ENCODE results near the gene PRKCE. TPM values are rescaled to one million over a fixed set of nuclear protein-coding genes. Genes with fewer than 3 reads are reported as not detected.

Gene PRKCE
- total RNA-seq, 1 donor from 2014 or later = 85.0 TPM

DNA sequence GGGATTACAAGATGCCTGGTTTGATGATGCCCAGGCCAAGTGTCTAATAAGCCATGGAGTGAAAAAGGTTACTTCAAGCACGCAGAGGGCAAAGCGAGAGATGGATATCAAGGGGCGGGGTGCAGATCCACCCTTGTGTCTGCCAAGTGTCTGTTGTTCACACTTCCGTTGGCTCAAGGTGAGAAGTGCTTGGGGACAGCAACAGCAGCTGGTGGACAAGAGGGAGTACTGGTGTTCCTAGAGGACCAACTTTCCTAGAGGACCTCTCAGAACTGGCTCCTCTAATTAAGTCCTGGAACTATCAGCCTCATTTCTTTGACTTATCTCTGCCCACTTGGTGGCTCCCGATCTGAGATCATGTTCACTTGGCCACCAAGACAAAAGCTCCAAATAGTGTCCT, 299.1 kb downstream of the PRKCE start:
- Histone ChIP-seq H3K27me3 (ENCODE audit: low read depth) (no peaks in the 10 kb centered on the region), H3K4me1 (no peaks in the 10 kb centered on the region), H3K9me3 (no peaks in the 10 kb centered on the region), H3K4me3 (no peak overlapping the region), H3K27ac (no peak overlapping the region), H3K36me3 (no peaks in the 10 kb centered on the region)
- DNase-seq = no peak
- no peak for ATAC-seq
- intact Hi-C loops (cut with DNase I) = no loop called here
- TF ChIP-seq, protein P1, sequence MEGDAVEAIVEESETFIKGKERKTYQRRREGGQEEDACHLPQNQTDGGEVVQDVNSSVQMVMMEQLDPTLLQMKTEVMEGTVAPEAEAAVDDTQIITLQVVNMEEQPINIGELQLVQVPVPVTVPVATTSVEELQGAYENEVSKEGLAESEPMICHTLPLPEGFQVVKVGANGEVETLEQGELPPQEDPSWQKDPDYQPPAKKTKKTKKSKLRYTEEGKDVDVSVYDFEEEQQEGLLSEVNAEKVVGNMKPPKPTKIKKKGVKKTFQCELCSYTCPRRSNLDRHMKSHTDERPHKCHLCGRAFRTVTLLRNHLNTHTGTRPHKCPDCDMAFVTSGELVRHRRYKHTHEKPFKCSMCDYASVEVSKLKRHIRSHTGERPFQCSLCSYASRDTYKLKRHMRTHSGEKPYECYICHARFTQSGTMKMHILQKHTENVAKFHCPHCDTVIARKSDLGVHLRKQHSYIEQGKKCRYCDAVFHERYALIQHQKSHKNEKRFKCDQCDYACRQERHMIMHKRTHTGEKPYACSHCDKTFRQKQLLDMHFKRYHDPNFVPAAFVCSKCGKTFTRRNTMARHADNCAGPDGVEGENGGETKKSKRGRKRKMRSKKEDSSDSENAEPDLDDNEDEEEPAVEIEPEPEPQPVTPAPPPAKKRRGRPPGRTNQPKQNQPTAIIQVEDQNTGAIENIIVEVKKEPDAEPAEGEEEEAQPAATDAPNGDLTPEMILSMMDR (IDR thresholded peaks at IDR 0.05) = no peak

DNA sequence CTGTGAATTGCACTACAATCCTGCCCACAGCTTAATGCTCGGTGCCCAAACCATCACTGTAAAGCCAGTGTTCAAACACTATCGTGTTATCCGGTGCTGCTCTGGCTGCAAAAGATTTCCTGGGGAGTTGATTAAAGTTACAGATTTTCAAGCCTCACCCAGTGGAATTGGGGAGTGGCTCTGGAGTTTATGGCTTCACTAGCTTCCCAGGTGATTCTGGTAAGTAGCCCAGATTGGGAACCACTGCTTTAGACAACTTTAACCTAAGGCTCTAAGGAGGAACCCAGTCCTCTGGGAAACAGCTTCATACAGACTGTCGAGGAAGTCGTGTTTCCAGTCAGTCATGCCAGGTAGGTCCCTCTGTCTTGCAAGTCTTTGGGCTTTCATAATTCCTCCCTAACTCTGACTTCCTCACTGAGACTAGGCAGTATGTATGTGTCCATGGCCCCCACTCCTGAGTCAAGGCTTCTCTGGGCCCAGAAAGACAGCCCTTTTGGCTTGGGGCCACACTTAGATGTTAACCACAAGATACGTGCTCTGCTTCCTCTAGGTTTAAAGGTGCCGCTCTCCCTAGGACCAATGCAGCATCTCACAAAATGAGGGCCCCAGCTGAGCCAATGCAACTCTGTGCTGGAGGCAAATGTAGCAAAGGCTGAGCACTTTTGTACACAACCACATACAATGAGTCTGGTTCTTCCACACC, 299.7 kb downstream of the PRKCE start:
- DNase-seq (no peak), ATAC-seq (no peak)

DNA sequence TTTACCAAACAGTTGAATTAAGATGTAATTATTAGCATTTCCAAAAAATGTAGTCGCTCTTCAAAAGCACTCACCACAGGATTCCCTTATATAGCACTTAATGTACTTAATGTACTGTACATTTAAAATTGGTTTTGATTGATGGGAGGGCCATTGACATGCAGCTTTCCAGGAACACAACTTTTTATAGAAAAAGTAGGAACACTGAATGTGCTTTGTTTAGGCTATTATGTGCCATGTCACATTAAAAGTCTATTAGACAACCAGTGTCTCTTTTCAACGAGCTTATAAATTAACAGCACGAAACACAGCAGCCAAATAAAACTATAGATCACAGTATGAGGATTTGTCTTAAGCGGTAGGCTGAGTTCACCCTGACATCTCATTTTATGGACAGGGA, 301.1 kb downstream of the PRKCE start:
- Histone ChIP-seq H3K27ac (no peak overlapping the region), H3K27me3 (ENCODE audit: low read depth) (no peaks in the 10 kb centered on the region), H3K36me3 (no peaks in the 10 kb centered on the region), H3K4me3 (no peak overlapping the region), H3K9me3 (no peaks in the 10 kb centered on the region), H3K4me1 (no peaks in the 10 kb centered on the region)
- TF ChIP-seq, protein P1 (IDR thresholded peaks at IDR 0.05) = no peak
- DNase-seq (no peak), ATAC-seq (no peak)
- intact Hi-C loops (cut with DNase I) = no loop called here

More for the DNA sequence above, 299.7 kb downstream of the PRKCE start:
- Histone ChIP-seq H3K4me1 (no peaks in the 10 kb centered on the region), H3K27ac (no peak overlapping the region), H3K4me3 (no peak overlapping the region), H3K9me3 (no peaks in the 10 kb centered on the region), H3K36me3 (no peaks in the 10 kb centered on the region), H3K27me3 (ENCODE audit: low read depth) (no peaks in the 10 kb centered on the region)
- TF ChIP-seq, protein P1 (IDR thresholded peaks at IDR 0.05) = no peak
- intact Hi-C loops (cut with DNase I) = no loop called here

DNA sequence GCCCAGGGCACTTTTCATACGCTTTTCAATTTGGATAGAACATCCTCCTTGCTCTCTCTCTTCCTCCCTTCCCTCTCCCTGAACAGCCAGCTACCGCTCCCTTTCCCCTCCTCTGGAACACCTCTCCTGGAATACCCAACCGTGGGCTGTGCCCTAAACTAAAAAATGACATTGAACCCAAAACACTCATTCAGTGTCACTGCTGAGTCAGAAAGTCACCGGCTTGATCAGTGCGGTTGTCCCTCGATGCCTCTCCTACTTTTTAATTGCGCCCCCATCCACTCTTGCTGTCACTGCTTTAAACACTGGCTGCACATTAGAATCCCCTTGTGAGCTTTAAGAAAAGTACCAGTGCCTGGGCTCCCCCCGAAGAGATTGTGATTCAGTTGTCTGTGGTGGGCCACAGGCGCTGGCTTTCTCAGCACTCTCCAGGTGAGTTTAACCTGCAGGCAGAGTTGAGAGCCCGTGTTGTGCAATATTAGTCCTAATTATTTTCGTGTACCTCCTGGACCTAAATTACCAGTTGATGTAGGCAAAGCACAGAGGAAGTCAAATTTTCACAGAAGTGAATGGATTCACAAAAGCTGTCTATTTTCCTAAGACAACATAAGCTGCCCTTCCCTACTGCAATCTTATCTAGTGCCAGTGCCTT, 302.0 kb downstream of the PRKCE start:
- no peak for ATAC-seq
- no peaks in the 10 kb centered on the region for H3K9me3 ChIP-seq

DNA sequence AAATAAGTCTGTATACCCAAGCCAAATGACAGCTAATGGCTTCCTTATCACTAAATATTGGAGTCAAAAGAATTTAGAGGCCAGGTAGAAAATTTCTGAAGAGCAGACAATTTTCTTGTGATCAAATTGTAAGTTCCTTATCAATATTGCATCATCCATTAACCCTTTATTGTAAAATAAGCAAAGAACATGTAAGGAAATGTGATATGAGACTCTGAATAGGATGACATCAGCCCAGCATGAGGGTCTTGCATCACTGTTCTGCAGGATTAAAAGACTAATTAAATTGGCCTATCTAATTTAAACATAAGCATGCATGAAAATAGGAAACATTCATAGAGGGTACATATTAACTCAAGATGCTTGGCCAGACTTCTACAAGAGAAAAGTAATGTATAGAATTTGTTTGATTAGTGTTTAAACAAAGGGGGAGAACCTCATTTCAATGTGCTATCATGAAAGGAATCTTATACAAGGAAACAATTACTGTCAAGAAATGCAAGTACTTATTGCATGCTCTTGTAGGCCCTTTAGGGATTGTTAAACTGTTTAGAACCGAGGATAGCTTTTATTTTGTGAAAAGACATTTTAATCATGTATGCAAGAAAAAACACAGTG, 302.9 kb downstream of the PRKCE start:
- no peaks in the 10 kb centered on the region for H3K36me3 ChIP-seq
- TF ChIP-seq, protein P1 (IDR thresholded peaks at IDR 0.05) = no peak

More for the DNA sequence above, 302.0 kb downstream of the PRKCE start:
- intact Hi-C loops (cut with DNase I) = no loop called here
- DNase-seq = no peak
- TF ChIP-seq, protein P1 (IDR thresholded peaks at IDR 0.05) = no peak
- Histone ChIP-seq H3K27me3 (ENCODE audit: low read depth) (no peaks in the 10 kb centered on the region), H3K4me1 (no peaks in the 10 kb centered on the region), H3K36me3 (no peaks in the 10 kb centered on the region), H3K27ac (no peak overlapping the region), H3K4me3 (no peak overlapping the region)

More for the DNA sequence above, 302.9 kb downstream of the PRKCE start:
- Histone ChIP-seq H3K27ac (no peak overlapping the region), H3K4me3 (no peak overlapping the region), H3K27me3 (ENCODE audit: low read depth) (no peaks in the 10 kb centered on the region), H3K9me3 (no peaks in the 10 kb centered on the region), H3K4me1 (no peaks in the 10 kb centered on the region)
- no peak for DNase-seq
- no peak for ATAC-seq
- intact Hi-C loops (cut with DNase I) = no loop called here
